NCI-H1092 (cell line): ENCODE results near the gene SNAPIN.
"Not testable (repeated sequence)": the region's sequence is repeated elsewhere in the genome, so short reads cannot be mapped to it uniquely, and the experiment has no call there.

Experiments
- DNase-seq: peaks from one replicate; lab custom pipeline; 2025; lab: John Stamatoyannopoulos, UW

Gene SNAPIN

DNA sequence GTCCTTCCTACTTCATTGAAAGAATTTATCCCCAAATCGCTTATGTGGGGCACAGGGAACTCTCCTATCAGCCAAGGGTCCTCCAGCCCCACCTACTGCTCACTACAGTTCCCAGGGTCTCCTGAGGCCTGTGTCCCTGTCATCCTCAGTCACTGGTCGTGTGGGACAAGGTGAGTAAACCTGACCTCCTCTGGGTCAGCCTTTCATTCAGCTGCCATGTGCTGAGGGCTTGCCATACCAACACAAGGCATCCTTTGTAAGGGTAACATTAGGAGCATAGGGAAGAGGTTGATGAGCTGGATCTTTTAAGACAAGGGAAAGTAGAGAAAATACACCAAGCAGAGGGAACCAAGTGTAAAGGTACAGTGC is 11.2 kb upstream of the SNAPIN start:
- no peak for DNase-seq

DNA sequence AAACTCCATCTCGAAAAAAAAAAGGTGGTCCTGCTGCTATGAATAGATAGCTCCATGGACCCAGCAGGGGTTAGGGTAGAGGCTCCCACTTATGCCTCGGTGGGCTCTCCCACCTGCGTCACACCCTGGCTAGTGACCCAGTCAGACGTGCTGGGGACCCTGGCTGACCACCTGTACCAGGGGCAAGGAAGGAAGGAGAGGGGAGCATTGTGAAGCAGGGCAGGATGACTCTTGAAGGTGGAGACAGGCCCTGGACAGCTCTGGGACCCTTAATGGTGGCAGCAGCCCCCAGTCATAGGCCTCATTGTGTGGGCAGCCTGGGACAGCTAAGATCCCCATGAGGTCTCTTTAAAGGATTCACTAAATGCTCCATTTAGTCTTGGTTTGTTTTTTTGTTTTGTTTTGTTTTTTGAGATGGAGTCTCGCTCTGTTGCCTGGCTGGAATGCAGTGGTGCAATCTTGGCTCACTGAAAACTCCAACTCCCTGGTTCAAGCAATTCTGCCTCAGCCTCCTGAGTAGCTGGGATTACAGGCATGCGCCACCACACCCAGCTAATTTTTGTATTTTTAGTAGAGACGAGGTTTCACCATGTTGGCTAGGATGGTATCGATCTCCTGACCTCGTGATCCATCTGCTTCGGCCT is 10.4 kb upstream of the SNAPIN start:
- DNase-seq = no peak

DNA sequence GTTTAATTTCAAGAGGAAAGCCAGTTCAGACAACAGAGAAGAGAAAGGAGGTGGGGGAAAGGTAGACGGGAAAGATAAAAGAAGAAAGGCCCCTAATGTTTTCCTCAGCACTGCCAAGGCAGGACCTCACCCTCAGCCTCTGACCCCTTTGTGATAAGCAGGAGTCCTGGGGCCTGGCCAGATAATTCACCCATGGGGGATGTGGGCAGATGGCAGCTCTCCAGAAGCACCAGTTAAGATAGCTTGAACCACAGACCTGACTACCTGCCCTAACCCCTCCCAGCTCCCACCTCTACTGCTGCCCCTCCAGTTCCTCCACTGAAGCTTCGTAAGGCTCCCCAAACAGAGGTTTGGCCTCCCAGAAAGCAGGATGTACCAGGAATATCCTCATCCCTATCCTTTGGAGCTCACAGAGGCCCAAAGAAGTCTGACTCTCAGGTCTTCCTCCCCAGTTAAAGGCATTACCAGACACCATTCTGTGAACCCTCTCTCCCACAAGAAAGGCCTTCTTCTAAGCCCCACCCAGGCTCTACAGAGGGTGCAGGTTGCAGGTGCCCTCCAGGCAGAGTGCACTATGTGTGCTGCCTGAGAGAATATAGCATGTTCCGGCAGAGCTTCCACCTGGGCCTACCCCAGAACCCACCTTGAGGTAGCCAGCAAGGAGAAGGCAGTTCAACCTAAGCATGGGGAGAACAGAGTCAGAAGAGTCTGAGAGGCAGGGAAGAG is 9.2 kb upstream of the SNAPIN start:
- peak; percentile 54 for DNase-seq

DNA sequence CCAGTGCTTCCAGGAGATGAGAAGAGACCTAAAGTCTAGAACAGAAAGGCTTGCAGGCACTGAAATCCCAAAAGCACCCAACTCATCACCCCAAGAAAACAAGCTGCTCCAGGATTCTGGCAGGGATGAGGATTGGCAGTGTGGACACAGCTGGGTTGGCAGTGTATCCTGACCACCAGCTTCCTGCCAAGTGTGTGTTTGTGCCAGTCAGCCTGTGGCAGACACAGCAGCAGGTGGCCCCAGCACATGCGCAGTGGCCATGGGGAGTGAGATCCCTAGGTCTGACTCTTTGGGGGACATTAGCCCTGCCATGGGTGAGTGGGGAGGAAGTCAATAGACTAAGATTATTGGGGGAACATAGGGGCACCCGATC is 8.7 kb upstream of the SNAPIN start:
- DNase-seq = peak; percentile 95

DNA sequence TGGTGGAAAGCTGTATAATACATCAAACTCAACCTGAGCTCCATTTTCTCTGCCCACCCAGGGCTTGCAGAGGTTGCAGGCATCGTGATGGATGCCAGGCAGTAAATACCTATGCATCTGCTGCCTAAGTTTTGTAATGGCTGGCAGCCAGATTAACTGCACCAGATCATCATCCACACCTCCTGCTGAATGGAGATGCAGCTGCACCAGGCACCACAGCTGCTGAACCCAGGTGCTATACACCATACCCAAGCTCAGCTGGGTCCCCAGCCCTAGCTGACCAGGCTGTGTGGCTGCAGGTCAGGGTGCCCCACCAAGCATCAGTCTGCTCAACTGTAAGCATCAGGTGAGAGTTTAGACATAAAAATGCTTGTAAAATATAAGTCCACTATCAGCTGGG is 6.7 kb upstream of the SNAPIN start:
- DNase-seq = no peak

DNA sequence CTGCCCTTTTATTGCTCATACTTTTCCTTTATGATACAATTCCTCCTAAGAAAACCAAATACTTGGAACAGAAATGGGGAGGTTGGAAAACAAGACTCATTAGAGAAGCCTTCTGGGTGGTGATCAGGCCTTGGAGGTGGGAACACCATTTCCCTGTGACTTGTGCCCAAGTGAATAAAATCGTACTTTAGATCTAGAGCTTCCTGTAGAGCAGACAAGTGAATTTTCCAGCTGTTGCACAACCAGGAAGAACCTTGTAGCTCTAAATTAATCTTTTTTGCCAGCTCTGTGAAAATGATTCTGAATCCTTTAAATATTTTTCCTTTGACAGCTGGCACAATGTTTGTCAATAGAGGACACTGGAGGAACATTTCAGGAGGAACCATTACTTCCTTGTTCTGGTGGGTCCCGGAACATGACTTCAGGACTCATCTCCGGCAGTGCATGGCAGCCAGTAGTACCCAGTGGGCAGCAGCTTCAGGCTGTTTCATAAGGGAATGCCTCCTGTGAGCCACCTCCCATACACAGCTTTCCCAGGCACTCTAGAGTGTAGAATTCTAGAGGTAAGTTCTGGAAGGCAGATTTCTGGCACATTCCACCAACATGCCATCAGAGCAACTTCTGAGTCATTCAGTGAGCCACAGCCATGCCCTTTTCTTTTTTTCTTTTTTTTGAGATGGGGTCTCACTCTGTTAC is 5.5 kb upstream of the SNAPIN start:
- no peak for DNase-seq

DNA sequence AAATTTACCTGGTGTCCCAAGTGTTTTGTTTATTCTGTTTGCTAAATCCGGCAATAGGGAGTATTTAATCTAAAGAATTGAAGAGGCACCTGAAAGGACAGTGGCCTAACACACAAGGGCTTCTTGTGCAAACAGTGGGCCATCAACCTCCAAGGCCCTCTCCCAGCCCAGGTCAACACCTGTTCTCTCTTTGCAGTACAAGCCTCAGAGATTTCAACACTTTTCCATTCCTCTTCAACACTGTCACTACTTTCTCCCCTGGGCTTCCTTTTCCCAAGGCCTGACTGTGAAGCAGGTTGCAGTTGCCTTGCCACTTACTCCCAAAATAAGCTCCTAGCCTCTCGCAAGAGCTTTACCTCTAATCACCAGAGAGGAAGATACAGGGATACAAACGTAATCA is 3.2 kb upstream of the SNAPIN start:
- DNase-seq = no peak

DNA sequence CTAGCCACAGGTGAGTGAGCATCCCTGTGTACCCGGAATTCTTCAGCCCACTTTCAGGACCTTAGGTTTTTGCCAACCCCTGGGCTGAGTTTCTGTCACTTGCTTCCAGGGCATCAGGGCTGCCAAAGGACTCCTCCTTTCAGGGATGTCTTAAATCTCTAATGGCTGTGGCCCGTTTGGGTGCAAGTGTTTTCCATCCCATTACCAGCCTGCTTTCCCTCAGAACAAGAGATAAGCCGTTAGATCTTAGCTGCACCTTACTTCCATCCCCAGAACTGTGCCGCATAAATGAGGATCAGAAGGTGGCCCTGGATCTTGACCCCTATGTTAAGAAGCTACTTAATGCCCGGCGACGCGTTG is 652 bp downstream of the SNAPIN start:
- DNase-seq = no peak

DNA sequence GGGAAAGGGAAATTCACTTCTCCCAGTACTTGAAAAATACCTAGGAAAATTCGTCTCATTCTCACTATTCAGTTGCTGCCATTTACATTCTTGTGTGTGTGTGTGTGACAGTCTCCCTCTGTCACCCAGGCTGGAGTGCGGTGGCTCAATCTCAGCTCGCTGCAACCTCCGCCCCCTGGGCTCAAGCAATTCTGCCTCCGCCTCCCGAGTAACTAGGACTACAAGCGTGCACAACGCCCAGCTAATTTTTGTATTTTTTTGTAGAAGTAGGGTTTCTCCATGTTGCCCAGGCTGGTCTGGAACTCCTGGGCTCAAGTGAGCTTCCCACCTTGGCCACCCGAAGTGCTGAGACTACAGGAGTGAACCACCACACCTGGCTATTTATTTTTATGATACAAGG is 1.2 kb downstream of the SNAPIN start:
- no peak for DNase-seq

DNA sequence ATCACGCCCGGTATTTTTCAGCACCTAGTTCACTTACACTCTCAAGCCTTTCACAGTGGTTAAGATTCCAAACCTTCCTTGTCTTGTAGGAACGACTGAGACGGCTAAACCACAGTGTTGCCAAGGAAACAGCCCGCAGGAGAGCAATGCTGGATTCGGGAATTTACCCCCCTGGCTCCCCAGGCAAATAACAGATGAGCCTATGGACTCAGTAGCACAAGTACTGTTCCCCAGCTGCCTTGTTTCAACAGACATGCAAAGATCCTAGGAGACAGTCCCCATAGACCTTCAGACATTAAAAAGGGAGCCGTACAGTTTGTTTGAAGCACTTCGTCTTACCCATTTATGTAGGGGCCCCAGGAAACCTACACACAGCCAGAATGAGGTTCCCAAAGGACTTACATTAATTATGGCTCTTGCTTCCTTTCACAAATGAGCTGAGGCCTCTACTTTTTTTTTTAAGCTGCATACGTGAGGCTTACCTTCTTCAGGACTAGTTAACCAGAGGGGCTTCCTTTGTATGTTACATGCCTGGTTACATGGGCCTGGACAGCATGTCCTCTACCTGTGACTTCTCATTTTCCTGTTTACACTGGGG is 2.7 kb downstream of the SNAPIN start:
- no peak for DNase-seq

DNA sequence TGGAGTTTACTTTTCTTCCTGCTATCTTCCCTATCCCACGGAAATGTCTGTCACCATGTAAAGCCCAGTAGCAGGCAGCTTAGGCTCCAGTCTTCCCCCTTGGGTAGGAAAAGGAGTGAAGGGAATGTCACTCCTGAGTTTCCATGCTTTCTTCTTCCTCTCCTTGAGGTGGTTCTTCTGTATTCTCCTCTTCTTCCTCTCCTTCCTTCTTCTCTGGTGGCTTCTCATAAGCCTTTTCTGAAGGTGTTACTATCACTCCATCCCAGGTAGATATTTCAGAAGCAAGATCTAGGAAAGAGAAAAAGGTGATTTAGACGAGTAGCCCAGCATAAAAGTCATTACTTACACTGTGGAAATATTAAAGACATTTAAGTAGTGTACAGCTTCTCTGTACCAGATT is 3.8 kb downstream of the SNAPIN start:
- DNase-seq = no peak

DNA sequence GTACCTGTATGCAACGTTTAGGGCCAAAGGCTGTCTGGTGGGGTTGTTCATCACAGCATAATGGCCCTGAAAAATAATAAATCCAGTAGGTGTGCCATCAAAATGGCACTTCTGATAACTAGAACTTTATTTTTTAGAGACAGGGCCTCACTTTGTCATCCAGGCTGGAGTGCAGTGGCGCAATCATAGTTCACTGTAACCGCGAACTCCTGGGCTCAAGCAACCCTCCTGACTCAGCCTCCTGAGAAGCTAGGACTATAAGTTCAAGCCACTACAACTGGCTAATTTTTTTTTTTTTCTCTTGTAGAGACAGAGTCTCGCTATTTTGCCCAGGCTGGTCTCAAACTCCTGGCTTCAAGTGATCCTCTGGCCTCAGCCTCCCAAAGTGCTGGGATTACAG is 4.7 kb downstream of the SNAPIN start:
- no peak for DNase-seq

DNA sequence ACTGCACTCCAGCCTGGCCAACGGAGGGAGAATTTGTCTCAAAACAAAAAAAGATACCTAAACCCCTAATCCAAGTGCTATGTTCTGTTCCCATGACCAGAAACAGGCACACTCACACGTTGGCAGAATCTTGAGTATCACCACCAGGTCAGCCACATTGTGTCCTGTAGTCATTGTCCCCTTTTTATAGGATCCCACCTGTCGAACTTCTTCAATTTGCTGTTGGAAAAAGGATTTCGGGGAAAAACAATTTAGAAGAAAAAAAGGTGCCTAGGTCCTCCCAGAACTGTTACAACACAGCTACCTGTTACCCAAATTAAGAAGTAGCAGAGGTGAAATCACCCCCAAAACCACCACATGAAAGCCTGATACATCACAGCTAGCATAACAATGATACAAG is 8.9 kb downstream of the SNAPIN start:
- DNase-seq = no peak

DNA sequence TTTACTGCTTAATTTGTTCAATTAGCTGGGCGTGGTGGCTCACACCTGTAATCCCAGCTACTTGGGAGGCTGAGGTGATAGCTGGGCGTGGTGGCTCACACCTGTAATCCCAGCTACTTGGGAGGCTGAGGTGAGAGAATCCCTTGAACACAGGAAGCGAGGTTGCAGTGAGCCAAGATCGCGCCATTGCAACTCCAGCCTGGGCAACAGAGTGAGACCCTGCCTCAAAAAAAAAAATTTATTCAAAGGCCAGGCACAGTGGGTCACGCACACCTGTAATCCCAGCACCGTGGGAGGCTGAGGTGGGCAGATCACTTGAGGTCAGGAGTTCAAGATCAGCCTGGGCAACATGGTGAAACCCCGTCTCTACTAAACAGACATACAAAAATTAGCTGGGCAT is 10.2 kb downstream of the SNAPIN start:
- not testable (repeated sequence) for DNase-seq

DNA sequence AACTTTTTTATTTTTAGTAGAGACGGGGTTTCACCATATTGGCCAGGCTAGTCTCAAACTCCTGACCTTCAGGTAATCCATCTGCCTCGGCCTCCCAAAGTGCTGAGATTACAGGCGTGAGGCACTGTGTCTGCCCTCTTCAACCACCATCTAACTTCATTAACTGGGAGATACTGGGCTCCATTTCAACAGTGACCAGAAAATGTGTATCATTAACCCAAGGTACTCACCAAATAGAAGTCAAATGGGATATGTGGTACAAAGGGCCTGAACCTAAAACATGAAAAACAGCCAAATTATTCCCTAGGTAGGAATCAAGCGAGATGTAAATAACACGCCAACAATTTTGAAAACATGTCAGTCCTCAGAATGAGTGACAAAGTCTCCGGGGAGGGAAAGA is 11.1 kb downstream of the SNAPIN start:
- DNase-seq = no peak

DNA sequence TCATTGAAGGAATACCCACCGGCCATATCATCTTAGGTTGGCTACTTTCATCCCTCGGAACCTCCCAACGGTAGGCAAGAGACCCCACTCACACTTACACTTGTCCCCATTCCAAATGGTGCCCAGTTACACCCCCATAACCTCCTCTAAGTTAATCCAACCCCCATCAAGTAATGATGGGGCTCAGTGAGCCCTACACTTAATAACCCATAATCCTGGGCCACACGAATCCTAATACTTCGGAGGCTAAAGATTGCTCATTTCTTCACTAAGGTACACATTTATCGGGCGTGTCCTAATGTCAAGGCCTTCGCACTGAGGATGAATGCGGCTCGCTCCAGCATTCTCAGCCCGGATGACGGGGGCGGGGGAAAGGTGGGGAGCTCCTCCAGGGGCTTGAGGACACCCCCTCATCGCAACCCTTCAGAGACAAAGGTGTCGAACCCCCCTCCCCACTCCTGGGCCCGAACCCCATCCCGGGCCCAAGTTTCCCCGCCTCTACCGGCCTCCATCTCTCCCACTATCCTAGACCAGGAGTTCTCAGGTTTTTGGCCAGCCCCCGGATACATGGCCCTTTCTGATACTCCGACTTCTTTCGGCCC is 11.9 kb downstream of the SNAPIN start:
- DNase-seq = no peak

DNA sequence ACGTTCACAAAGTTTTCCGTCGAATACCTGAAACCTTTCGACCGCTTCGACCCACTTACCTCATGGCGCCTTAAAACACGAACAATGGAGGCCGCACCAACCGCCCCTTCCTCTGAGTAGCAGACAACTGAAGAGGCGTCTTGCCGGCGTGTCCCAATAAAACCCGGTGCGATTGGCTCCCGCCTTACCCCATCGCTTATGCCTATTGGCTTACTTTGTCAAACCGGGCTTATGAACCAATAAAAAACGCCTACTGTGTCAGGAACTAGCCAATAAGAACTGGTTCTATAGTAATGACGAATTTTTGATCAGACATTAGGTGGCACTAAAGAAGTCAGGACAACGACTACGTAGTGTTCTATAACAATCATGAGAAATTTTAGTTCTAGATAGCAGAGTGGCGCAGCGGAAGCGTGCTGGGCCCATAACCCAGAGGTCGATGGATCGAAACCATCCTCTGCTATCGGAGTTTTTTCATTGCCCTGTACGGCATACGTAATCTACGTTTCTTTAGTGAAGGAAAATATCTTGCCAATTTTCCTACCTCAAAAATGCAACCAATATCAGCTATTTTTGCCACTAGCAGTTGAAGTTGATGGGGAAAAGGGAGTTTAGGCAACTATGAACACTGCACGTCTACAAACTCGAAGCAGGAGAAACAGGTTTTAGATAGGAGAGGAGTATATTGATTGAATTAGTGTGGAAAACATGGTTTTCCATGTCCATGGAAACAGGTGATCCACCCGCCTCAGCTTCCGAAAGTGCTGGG is 12.5 kb downstream of the SNAPIN start, which contains the start of gene ILF2:
Gene ILF2 (minus strand): TSS at position 135 of the 769 bp plus-strand sequence. CDS start 71 bp downstream, at position 64.
- peak; percentile 99 for DNase-seq

DNA sequence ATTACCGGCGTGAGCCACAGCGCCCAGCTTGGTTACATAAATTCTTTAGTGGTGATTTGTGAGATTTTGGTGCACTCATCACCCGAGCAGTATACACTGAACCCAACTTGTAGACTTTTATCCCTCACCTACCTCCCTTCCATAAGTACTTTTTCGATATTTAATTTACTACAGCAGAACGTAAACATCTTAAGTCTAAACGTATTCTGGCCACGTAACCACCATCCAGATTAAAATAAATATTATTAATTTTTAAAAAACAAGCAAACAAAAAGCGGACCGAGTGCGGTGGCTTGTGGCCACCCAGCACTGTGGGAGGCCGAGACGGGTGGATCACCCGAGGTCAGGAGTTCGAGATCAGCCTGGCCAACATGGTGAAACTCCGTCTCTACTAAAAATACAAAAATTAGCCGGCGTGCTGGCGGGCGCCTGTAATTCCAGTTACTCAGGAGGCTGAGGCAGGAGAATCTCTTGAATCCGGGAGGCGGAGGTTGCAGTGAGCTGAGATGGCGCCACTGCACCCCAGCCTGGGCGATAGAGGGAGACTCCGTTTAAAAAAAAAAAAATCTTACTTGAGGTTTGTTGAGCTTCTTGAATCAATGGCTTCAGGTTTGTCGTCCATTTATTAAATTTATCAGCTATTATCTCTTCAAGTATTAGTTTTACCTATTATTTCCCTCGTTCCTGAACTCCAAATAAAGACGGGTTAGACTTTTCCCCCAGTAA is 13.3 kb downstream of the SNAPIN start:
- DNase-seq = not testable (repeated sequence)

DNA sequence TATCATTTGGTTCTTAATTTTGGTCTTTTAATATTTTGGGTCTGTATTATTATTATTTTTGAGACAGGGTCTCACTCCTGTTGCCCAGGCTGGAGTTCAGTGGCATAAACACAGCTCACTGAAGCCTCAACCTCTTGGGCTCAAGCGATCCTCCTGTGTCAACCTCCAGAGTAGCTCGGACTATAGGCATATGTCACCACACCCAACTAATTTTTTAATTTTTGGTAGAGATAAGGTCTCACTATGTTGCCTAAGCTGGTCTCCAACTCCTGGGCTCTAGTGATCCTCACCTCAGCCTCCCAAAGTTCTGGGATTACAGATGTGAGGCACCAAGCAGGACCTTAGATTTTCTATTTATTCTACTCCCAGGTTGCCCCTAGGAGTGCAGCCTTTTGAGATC is 15.0 kb downstream of the SNAPIN start:
- no peak for DNase-seq

DNA sequence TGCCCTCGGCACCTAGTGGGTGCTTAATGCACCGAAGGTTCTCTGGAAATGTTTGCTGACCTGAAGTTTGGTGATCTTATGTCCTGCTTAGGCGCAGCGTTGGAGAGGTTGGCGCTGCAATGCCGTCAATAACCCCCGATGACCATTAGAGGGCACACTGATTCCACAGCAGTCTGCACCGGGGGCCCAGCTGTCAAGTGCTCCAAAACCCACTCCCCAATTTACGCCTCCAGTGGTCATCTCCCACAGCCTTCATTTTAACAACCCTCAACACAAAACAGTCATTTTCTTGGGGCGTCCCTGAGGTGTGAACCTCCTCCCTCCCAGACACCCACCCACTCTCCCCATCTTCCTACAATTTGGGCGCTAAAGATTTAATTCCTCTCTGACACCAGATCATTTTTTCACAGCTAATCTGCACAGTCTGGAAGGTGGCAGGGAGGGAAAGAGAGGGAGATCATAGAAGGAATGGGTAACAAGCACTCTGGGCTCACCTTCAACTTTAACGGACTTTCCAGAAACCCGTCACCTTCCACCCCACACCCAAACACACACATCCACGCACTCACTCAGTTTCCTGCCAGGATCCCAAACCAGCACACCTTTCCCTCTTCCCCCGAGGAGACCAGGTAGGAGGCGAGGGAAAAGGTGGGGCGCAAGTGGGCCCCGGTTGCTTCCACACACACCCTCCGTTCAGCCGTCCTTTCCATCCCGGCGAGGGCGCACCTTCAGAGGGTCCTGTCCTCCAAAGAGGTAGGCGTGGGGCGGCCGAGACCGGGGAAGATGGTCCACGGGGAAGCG is 19.4 kb downstream of the SNAPIN start:
- DNase-seq = peak; percentile 31
